K562 (cell line): ENCODE measurements around the gene MPDU1. TPM values are rescaled to one million over a fixed set of nuclear protein-coding genes. Genes with fewer than 3 reads are reported as not detected.

Experiments
- CBFA2T3 ChIP-seq: fragments of 450-650 bp; IDR thresholded peaks from 2 replicates; pipeline ENCODE4 v1.6.1; 2017
- CCNT2 ChIP-seq: IDR thresholded peaks from 2 replicates; pipeline ENCODE4 v1.6.1; 2011; ENCODE audit warnings: borderline replicate concordance, low read depth, mild to moderate bottlenecking, moderate library complexity, mixed read lengths, low read length; ENCODE audit not compliant: insufficient read length; ENCODE audit errors: extremely low read depth
- CHD2 ChIP-seq: IDR thresholded peaks from 2 replicates; pipeline ENCODE4 v1.6.1; 2011; ENCODE audit warnings: low read depth, low read length
- CTBP1 ChIP-seq: fragments of 450-650 bp; IDR thresholded peaks from 2 replicates; pipeline ENCODE4 v1.6.1; 2016; ENCODE audit warnings: borderline replicate concordance
- CXXC5 ChIP-seq: fragments of 250-450 bp; sonication (Bioruptor Pico); IDR thresholded peaks from 2 replicates; pipeline ENCODE4 v1.8.0; 2022; ENCODE audit warnings: inconsistent platforms, mild to moderate bottlenecking, moderate library complexity
- GABPA ChIP-seq: fragments of 200-800 bp; sonication (Bioruptor generic); conservative IDR thresholded peaks from 2 replicates; pipeline ENCODE4 v1.6.1; 2016; ENCODE audit warnings: low read depth, missing genetic modification characterization, missing compliant biosample characterization
- HDAC1 ChIP-seq, 2 experiments: fragments of 450-650 bp; IDR thresholded peaks; 2 replicates each; pipeline ENCODE4 v1.6.1; 2016 to 2017; ENCODE audit warnings: inconsistent platforms in 1 of 2, mild to moderate bottlenecking in 1 of 2, moderate library complexity in 1 of 2
- HNRNPLL ChIP-seq: fragments of 200-400 bp; formaldehyde crosslinking; IDR thresholded peaks from 2 replicates; pipeline ENCODE4 v1.6.1; 2017; ENCODE audit warnings: low read length, low read depth, mild to moderate bottlenecking; ENCODE audit not compliant: poor library complexity, severe bottlenecking
- NCOR1 ChIP-seq: fragments of 450-650 bp; IDR thresholded peaks from 2 replicates; pipeline ENCODE4 v1.6.1; 2016; ENCODE audit warnings: mild to moderate bottlenecking, moderate library complexity
- NEUROD1 ChIP-seq: fragments of 150-350 bp; IDR thresholded peaks from 2 replicates; pipeline ENCODE4 v1.6.1; 2014; ENCODE audit warnings: borderline replicate concordance, low read length, low read depth; ENCODE audit not compliant: partially characterized antibody
- NR2C2 ChIP-seq, 2 experiments: fragments of 200-800 bp in 1 of 2; sonication (Bioruptor generic) in 1 of 2; sonication (generic) in 1 of 2; formaldehyde crosslinking in 1 of 2; IDR thresholded peaks; 2 replicates each; pipeline versions ENCODE4 v1.6.1 to v1.8.0; 2016 to 2022; ENCODE audit warnings: mild to moderate bottlenecking in 1 of 2, missing compliant biosample characterization in 1 of 2, missing genetic modification characterization in 1 of 2, missing genetic modification reagents in 1 of 2
- PHF20 ChIP-seq: fragments of 450-650 bp; IDR thresholded peaks from 2 replicates; pipeline ENCODE4 v1.6.1; 2018; ENCODE audit not compliant: partially characterized antibody
- PHF8 ChIP-seq: fragments of 200-600 bp; sonication (generic); IDR thresholded peaks from 2 replicates; pipeline ENCODE4 v1.6.1; 2012; ENCODE audit warnings: mixed run types, mild to moderate bottlenecking, inconsistent platforms, low read length, moderate library complexity, borderline replicate concordance
- POLR2AphosphoS5 ChIP-seq: IDR thresholded peaks from 2 replicates; pipeline ENCODE4 v1.6.1; 2011; ENCODE audit warnings: mild to moderate bottlenecking, low read depth, low read length, moderate library complexity; ENCODE audit not compliant: control insufficient read depth, insufficient read depth
- TAL1 ChIP-seq: fragments of 450-650 bp; IDR thresholded peaks from 2 replicates; pipeline ENCODE4 v1.6.1; 2016; ENCODE audit warnings: mild to moderate bottlenecking
- TARDBP ChIP-seq: fragments of 450-650 bp; IDR thresholded peaks from 2 replicates; pipeline ENCODE4 v1.6.1; 2016
- VEZF1 ChIP-seq: fragments of 200-800 bp; sonication (Bioruptor generic); IDR thresholded peaks from 2 replicates; pipeline ENCODE4 v1.6.1; 2017; ENCODE audit warnings: missing genetic modification characterization, missing compliant biosample characterization
- ZEB2 ChIP-seq: fragments of 450-650 bp; IDR thresholded peaks from 2 replicates; pipeline ENCODE4 v1.6.1; 2016
- ZNF347 ChIP-seq: fragments of 450-650 bp; formaldehyde crosslinking; IDR thresholded peaks from 2 replicates; pipeline ENCODE4 v1.4.0; 2020; ENCODE audit warnings: low read depth, mild to moderate bottlenecking, moderate library complexity
- polyA plus RNA-seq, 8 experiments: library from polyadenylated mRNA; depleted of rRNA in 4 of 8; stranded (reverse) in 5 of 8; unstranded in 3 of 8; fragments of >200 nt; fragmentation: Nextera tagmentation in 2 of 8; fragmentation: Illumina TruSeq in 1 of 8; extraction: Ambion mirVana in 2 of 8; extraction: Trizol in 1 of 8; gene quantifications; 2 replicates each; pipeline versions ENCODE4 v1.2.1 to v1.2.3, GENCODE V29; 2011 to 2014; ENCODE audit warnings: inconsistent platforms in 1 of 8, missing spikeins in 1 of 8
- total RNA-seq, 7 experiments: library from RNA; depleted of rRNA in 6 of 7; stranded (reverse); fragments of >200 nt in 6 of 7; fragmentation: Illumina TruSeq in 2 of 7; extraction: Trizol in 2 of 7; gene quantifications; 2 replicates each; pipeline versions ENCODE4 v1.2.1 to v1.2.3, GENCODE V29; 2011 to 2021; ENCODE audit warnings: low replicate concordance in 1 of 7
- TF ChIP-seq, protein P1 (sequence below), 2 experiments: fragments of 150-350 bp in 1 of 2; IDR thresholded peaks; 2 replicates each; pipeline ENCODE4 v1.6.1; 2012 to 2016; ENCODE audit warnings: low read depth in 2 of 2, low read length in 2 of 2, mild to moderate bottlenecking in 1 of 2, moderate library complexity in 1 of 2
- TF ChIP-seq, protein P2 (sequence below): fragments of 250-450 bp; sonication (Bioruptor Pico); IDR thresholded peaks from 2 replicates; pipeline ENCODE4 v1.8.0; 2022; ENCODE audit warnings: inconsistent platforms

The MPDU1 gene
- total and polyA plus RNA-seq, 9 of the 15 experiments (the other 6 are each of a cell fraction or from before 2014, with no cell fraction given) = 4.9 to 179 (median 77.1) TPM

DNA sequence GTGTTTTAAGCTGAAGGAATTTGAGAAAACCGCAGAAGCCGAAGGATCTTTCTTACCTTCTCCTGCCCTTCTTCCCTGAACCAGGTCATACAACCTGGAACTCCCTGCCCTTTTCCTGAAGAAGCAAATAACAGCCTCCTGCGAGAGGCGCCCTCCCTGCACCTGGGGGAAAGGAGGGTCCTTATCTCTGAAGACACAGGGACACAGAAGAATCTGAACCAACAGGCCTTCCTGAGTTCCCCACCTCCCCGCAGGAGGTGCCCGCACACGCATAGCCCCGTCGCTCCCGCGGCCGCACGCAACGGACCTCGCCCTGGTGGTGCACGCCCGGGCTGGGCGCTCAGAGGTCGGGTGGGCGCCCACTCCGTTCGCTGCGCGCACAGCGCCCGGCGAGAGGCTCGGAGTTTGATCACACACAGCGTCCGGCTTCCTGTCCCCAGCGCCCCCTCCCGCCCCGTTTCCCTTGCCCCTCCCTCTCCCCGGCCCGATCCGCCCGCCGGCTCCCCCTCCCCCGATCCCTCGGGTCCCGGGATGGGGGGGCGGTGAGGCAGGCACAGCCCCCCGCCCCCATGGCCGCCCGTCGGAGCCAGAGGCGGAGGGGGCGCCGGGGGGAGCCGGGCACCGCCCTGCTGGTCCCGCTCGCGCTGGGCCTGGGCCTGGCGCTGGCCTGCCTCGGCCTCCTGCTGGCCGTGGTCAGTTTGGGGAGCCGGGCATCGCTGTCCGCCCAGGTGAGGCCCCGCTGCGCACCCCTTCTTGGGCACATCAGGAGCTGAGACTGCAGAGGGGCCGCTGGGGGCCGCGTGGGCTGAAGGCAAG lies 34.9 kb upstream of the MPDU1 start, which contains the start of gene TNFSF12 (continued):
- no peak for TF ChIP-seq ZNF347 (CRISPR knock-in tag)
- TF ChIP-seq CHD2 = no peak
- TF ChIP-seq POLR2AphosphoS5 = 0 out of 2 replicates have a peak, but pooled peaks have one; percentile 46
- peak in 1 of 2 experiments; percentile 16; a peak in 1 of 4 replicates for TF ChIP-seq HDAC1 (IDR thresholded peaks at IDR 0.05)
- peak; percentile 60; the same call in 1 of the 2 replicates for TF ChIP-seq TAL1
- TF ChIP-seq NEUROD1 = no peak
- TF ChIP-seq CBFA2T3 = peak; percentile 84
- TF ChIP-seq, protein P1, sequence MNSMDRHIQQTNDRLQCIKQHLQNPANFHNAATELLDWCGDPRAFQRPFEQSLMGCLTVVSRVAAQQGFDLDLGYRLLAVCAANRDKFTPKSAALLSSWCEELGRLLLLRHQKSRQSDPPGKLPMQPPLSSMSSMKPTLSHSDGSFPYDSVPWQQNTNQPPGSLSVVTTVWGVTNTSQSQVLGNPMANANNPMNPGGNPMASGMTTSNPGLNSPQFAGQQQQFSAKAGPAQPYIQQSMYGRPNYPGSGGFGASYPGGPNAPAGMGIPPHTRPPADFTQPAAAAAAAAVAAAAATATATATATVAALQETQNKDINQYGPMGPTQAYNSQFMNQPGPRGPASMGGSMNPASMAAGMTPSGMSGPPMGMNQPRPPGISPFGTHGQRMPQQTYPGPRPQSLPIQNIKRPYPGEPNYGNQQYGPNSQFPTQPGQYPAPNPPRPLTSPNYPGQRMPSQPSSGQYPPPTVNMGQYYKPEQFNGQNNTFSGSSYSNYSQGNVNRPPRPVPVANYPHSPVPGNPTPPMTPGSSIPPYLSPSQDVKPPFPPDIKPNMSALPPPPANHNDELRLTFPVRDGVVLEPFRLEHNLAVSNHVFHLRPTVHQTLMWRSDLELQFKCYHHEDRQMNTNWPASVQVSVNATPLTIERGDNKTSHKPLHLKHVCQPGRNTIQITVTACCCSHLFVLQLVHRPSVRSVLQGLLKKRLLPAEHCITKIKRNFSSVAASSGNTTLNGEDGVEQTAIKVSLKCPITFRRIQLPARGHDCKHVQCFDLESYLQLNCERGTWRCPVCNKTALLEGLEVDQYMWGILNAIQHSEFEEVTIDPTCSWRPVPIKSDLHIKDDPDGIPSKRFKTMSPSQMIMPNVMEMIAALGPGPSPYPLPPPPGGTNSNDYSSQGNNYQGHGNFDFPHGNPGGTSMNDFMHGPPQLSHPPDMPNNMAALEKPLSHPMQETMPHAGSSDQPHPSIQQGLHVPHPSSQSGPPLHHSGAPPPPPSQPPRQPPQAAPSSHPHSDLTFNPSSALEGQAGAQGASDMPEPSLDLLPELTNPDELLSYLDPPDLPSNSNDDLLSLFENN (IDR thresholded peaks at IDR 0.05; ENCODE audit: low read depth in 2 of 2, low read length in 2 of 2) = no peak
- TF ChIP-seq, protein P2, sequence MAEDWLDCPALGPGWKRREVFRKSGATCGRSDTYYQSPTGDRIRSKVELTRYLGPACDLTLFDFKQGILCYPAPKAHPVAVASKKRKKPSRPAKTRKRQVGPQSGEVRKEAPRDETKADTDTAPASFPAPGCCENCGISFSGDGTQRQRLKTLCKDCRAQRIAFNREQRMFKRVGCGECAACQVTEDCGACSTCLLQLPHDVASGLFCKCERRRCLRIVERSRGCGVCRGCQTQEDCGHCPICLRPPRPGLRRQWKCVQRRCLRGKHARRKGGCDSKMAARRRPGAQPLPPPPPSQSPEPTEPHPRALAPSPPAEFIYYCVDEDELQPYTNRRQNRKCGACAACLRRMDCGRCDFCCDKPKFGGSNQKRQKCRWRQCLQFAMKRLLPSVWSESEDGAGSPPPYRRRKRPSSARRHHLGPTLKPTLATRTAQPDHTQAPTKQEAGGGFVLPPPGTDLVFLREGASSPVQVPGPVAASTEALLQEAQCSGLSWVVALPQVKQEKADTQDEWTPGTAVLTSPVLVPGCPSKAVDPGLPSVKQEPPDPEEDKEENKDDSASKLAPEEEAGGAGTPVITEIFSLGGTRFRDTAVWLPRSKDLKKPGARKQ = no peak
- peak; percentile 72 for TF ChIP-seq VEZF1 (CRISPR knock-in tag)
- TF ChIP-seq TARDBP = no peak
- TF ChIP-seq CCNT2 = peak; percentile 35
- peak; percentile 20 for TF ChIP-seq PHF20
- TF ChIP-seq ZEB2 = peak; percentile 59; the same call in 1 of the 2 replicates
- peak; percentile 37; the same call in 1 of the 2 replicates for TF ChIP-seq PHF8
- 0 out of 2 replicates have a peak, but pooled peaks have one; percentile 20 for TF ChIP-seq GABPA
- peak; percentile 71 for TF ChIP-seq CXXC5 (CRISPR knock-in tag)
- TF ChIP-seq NR2C2 (CRISPR knock-in tag; IDR thresholded peaks at IDR 0.05) = no peak
- TF ChIP-seq NR2C2 (tag; IDR thresholded peaks at IDR 0.05) = no peak
- peak; percentile 40; the same call in 1 of the 2 replicates for TF ChIP-seq NCOR1
- peak; percentile 31; the same call in 1 of the 2 replicates for TF ChIP-seq CTBP1
- peak; percentile 55 for TF ChIP-seq HNRNPLL
